HG02973 (cell line): ENCODE measurements around the gene RNF169.
"Not testable (repeated sequence)": the region's sequence is repeated elsewhere in the genome, so short reads cannot be mapped to it uniquely, and the experiment has no call there.

Experiments used
- ATAC-seq: cut with Tn5 transposase; IDR thresholded peaks from one replicate; pipeline ENCODE4 v1.9.1; 2021; ENCODE audit warnings: moderate library complexity; ENCODE audit not compliant: unreplicated experiment

Gene RNF169

GRCh38 chr11:74729397-74729796, 19.3 kb upstream of the RNF169 start:
- ATAC-seq: no peak

GRCh38 chr11:74730571-74731260, 17.9 kb upstream of the RNF169 start:
- no peak for ATAC-seq

GRCh38 chr11:74731301-74732094, 17.2 kb upstream of the RNF169 start, which contains the start of gene CHRDL2:
CHRDL2 (minus strand) TSS chr11:74731426; CDS start chr11:74730888, 538 bp downstream.
- no peak for ATAC-seq

- ATAC-seq: no peak
These were observed 14.1 kb upstream of the RNF169 start for GRCh38 chr11:74734559-74734925.

GRCh38 chr11:74735365-74735928, 13.2 kb upstream of the RNF169 start:
- ATAC-seq: no peak

GRCh38 chr11:74736031-74736430, 12.6 kb upstream of the RNF169 start:
- ATAC-seq: no peak

- ATAC-seq: no peak
These were observed 8.9 kb upstream of the RNF169 start for GRCh38 chr11:74739546-74740270.

- no peak for ATAC-seq
These were observed 6.6 kb upstream of the RNF169 start for GRCh38 chr11:74742070-74742469.

- no peak for ATAC-seq
These were observed 5.0 kb upstream of the RNF169 start for GRCh38 chr11:74743640-74744039.

GRCh38 chr11:74744277-74744676, 4.4 kb upstream of the RNF169 start:
- no peak for ATAC-seq

- no peak for ATAC-seq
These were observed 1.8 kb upstream of the RNF169 start for GRCh38 chr11:74746868-74747267.

- peak; percentile 47 for ATAC-seq
These were observed 697 bp downstream of the RNF169 start for GRCh38 chr11:74749127-74749964.

GRCh38 chr11:74749965-74750296, 1.3 kb downstream of the RNF169 start:
- no peak for ATAC-seq

GRCh38 chr11:74750598-74750997, 1.9 kb downstream of the RNF169 start:
- ATAC-seq: not testable (repeated sequence)

GRCh38 chr11:74751303-74751702, 2.7 kb downstream of the RNF169 start:
- ATAC-seq: no peak

GRCh38 chr11:74754507-74755252, 6.0 kb downstream of the RNF169 start:
- no peak for ATAC-seq

- no peak for ATAC-seq
These were observed 6.8 kb downstream of the RNF169 start for GRCh38 chr11:74755395-74755995.

GRCh38 chr11:74756571-74756970, 7.9 kb downstream of the RNF169 start:
- ATAC-seq: no peak

- ATAC-seq: no peak
These were observed 18.3 kb downstream of the RNF169 start for GRCh38 chr11:74766905-74767304.
